ENCODE data around the gene CMTM4.
"Not testable (repeated sequence)": the region's sequence is repeated elsewhere in the genome, so short reads cannot be mapped to it uniquely, and the experiment has no call there.

The CMTM4 gene

DNA sequence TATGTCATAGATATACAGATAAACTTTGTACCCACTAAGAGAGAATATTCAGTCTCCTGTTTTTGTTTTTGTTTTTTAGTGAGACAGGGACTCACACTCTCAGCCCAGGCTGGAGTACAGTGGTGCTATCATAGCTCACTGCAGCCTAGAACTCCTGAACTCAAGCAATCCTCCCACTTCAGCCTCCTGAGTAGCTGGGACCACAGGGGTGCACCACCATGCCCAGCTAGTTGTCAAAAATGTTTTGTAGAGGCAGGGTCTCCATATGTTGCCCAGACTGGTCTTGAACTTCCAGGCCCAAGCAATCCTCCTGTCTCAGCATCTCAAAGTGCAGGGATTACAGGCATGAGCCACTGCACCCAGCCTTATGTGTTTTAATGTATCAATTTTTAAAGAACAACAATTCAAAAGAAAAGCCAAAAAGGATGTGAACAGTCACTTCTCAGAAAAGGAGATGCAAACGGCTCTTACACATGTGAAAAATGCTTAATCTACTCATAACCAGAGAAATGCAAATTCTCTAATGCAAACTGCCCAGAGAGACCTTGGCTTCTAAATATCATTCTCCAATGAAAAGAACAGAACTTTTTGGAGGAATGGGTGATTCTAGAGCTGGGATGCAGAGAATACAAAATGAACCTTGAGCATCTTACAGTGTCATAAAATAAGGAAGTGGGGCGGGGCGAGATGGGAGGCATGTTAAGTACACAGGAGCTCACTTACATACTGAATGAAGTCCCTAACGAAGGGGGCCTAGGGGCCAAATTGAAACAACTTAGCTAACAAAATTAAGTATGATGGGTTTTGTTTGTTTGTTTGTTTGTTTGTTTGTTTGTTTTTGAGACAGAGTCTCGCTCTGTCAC lies 99.3 kb downstream of the CMTM4 start:
- H3K4me3 ChIP-seq (ENCODE audit: low read depth, low read length) = no peak overlapping the region

DNA sequence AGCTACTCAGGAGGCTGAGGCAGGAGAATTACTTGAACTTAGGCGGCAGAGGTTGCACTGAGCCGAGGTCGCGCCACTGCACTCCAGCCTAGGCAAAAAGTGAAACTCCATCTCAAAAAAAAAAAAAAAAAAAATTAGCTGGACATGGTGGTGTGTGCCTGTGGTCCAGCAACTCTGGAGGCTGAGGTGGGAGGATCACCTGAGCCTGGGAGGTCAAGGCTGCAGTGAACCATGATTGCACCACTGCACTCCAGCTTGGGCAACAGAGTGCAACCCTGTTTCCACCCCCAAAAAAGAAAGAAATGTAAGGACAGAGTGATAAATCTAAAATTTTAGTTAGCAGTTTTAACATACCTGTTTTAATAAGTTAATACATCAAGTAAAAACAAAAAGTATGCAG lies 100.0 kb downstream of the CMTM4 start:
- not testable (repeated sequence) for H3K4me3 ChIP-seq (ENCODE audit: low read depth, low read length)

DNA sequence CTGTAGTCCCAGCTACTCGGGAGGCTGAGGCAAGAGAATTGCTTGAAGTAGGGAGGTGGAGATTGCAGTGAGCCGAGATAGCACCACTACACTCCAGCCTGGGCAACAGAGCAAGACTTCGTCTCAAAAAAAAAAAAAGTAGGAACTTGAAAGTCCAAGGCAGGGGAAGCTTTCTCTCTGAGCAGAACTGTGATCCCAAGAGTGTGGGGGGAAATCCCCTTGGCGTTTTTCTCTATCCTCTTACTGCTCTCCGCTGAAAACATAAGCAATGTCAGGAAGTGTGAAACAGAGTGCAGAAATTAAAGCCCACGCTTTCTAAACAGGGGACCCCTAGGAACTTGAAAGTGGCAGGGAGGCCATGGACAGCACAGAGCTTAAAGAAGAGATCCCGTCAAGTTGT lies 101.8 kb downstream of the CMTM4 start:
- no peak overlapping the region for H3K4me3 ChIP-seq (ENCODE audit: low read depth, low read length)

DNA sequence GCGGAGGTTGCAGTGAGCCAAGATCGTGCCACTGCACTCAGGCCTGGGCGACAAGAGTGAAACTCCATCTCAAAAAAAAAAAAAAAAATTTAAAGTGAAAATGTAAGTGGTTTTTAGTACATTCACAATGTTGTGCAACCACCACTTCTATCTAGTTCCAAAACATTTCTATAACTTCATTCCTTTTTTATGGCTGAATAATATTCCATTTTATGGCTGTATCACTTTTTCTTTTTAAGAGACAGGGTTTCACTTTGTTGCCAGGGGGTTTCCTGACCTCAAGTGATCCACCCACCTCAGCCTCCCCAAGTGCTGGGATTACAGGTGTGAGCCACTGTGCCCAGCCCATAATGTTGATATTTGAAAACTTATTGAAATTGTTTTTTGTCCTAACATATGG lies 103.7 kb downstream of the CMTM4 start:
- H3K4me3 ChIP-seq (ENCODE audit: low read depth, low read length) = no peak overlapping the region

DNA sequence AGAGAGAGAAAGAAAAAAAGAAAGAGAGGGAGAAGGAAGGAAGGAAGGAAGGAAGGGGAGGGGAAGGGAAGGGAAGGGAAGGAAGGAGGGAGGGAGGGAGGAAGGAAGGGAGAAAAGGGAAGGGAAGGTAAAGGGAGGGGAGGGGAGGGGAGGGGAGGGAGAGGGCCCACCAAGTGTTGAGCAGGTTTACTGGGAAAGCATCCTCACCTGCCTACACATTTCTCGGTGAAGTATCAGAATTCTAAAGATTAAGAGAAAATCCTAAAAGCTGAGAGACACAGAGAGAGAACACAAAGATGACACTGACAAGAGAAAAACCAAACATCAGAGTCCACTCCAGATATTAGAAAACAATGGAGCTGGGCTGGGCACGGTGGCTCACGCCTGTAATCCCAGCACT lies 104.3 kb downstream of the CMTM4 start:
- H3K4me3 ChIP-seq (ENCODE audit: low read depth, low read length) = no peak overlapping the region

GRCh38 chr16:66591018-66591417 lies 105.5 kb downstream of the CMTM4 start:
- H3K4me3 ChIP-seq (ENCODE audit: low read depth, low read length) = no peak overlapping the region

DNA sequence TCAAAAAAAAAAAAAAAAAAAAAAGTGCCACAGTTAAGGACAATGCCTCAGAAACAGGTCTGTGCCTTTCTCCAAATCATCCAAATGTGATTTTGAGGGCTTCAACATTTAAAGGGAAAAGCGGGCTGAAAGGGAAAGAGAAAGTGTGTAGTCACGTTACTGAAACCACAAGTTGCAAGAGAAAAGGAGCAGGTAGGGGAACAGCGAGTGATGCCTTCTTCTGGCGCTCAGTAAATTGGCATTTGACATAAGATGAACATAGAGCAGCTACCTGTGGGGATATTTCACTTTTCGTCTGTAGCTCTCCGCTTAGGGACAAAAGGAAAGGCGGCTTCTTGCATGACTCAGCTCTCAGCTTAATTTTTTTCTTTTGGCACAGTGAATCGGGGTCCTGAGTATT lies 106.2 kb downstream of the CMTM4 start:
- H3K4me3 ChIP-seq (ENCODE audit: low read depth, low read length) = no peak overlapping the region

DNA sequence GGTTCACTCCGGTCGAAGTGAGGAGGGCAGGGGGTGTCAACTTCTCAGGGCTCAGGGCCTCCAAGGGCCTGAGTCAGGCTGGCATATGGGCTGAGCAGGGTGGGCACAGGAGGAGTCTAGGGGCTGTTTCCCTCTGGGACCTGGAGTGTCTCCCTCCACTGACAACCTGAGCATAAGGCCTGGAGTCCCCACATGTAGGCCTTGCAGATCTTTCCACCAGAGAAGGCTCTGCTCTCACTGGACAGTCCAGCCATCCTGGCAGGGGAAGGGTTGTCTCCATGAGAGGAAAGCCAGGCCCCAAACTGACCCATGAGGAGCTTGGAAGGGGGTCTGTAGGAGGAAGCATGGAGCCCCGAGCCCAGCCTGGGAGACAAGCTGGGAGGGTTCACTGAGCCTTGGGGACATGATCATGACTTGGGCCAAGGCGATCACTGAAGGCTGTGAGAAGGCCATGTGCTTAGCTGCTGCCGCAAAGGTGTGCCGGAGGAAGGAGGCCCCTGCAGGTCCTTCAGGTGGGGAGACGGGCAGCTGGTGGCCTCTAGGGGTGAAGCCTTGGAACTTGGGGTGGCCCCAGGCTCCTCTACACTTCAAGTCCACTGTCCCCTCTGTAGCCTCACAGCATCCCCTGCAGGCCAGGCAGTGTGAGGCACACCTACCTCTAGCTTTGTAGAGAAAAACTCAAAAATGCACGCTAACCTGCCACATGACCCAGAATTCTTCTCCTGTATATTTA lies 107.4 kb downstream of the CMTM4 start:
- H3K4me3 ChIP-seq (ENCODE audit: low read depth, low read length) = no peak overlapping the region

GRCh38 chr16:66587881-66588600 lies 108.5 kb downstream of the CMTM4 start:
- H3K4me3 ChIP-seq (ENCODE audit: low read depth, low read length) = no peak overlapping the region

GRCh38 chr16:66585481-66586239 lies 110.9 kb downstream of the CMTM4 start:
- H3K4me3 ChIP-seq (ENCODE audit: low read depth, low read length) = no peak overlapping the region

DNA sequence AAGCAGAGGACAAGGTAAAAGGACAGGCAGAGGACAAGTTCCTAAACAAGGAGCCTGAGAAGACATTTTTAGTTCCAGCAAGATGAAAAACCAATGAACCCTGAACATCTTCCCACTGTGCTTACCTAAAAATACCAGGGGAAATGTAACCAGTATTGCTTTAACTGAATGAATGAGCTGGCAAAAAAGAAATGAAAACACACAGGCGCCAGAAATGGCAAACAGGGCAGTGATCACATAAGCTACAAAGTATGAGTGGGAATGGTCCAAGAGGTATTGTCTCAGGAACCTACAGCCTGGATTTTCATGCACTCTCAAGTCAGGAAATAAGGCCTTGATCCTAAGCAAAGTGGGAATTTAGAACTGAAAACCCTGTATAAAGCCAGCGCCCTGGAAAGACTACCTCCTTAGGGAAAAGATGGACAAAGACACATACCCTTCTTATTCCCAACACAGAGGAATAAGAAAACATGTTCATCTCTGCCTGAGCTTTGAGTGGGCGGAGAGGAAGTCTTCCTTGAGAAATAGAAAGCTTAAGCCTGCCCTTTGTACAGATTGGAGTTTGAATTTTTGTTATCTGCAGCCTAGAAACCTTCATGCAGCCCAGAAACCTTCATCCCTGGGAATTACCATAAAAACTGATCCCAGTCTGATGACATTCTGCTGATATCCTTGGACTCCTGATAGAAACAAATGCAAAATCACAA lies 115.1 kb downstream of the CMTM4 start:
- H3K4me3 ChIP-seq (ENCODE audit: low read depth, low read length) = no peak overlapping the region

DNA sequence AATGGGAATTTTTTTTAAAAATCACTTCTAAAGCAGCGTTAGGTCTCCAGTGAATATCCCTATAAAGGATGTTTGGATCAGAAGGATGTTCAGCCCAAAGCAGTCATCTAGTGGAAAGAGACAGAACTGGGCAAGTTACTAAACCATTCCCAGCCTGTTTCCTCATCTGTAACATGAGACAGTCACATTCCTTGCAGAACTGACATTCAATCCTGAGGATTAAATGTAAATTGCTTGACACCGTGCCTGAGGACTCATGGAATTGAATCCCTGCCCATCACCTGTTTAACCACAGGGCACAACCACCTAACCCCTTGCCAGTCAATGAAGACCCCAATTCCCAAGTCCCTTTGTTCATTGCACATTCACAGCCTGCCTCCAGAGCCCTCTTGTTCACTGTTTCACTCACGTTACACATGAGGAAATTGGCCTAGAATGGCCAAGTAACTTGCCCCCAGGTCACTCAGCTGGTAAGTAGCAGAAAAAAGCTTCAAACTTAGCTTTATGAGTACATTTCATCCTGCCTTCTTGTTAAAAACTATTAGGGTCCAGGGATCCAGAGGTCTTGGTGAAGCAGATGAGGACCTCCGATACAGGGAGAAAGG lies 115.8 kb downstream of the CMTM4 start:
- no peak overlapping the region for H3K4me3 ChIP-seq (ENCODE audit: low read depth, low read length)

GRCh38 chr16:66578651-66579531 lies 117.7 kb downstream of the CMTM4 start, which contains the start of gene CMTM2:
CMTM2 (plus strand) TSS chr16:66579463; CDS start chr16:66579608, 145 bp downstream.
- H3K4me3 ChIP-seq (ENCODE audit: low read depth, low read length) = no peak within 1 kb of the TSS

- no peak overlapping the region for H3K4me3 ChIP-seq (ENCODE audit: low read depth, low read length)
Observed at GRCh38 chr16:66576296-66576695, 120.2 kb downstream of the CMTM4 start.

DNA sequence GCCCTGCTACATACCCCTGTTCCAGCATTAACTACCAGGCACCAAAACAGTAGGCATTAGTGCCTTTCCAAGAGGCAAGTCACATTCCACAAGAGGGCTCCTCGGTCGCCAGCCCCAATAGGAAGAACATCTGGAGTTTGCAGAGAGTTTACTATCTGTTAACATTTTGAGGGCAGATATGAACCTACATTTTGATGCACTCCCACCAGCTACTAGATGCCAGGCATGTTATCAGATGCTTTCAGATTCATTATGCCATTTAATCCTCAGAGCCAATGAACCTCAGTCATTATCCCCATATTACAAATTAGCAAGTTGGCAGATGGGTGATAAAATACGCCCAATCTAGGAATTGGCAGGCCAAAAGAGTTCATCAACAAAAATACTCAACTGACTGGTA lies 121.5 kb downstream of the CMTM4 start:
- no peak overlapping the region for H3K4me3 ChIP-seq (ENCODE audit: low read depth, low read length)

GRCh38 chr16:66574531-66574930 lies 122.0 kb downstream of the CMTM4 start:
- H3K4me3 ChIP-seq (ENCODE audit: low read depth, low read length) = no peak overlapping the region

GRCh38 chr16:66574081-66574480 lies 122.5 kb downstream of the CMTM4 start:
- no peak overlapping the region for H3K4me3 ChIP-seq (ENCODE audit: low read depth, low read length)

GRCh38 chr16:66572356-66572755 lies 124.2 kb downstream of the CMTM4 start:
- H3K4me3 ChIP-seq (ENCODE audit: low read depth, low read length) = no peak overlapping the region

All from iPS-11a (cell line).